LHCN-M2 (cell line): ENCODE measurements around the gene GMPPA. TPM values are rescaled to one million over a fixed set of nuclear protein-coding genes. Genes with fewer than 3 reads are reported as not detected.
A peak's percentile ranks its signal among the peaks of the same experiment; 100 is the strongest.

Source experiments
- DNase-seq: peaks from one replicate; pipeline ENCODE4 v3.0.0-alpha.2; 2012; ENCODE audit warnings: low read depth
- polyA plus RNA-seq: library from polyadenylated mRNA; unstranded; fragments of >200 nt; gene quantifications from one replicate; pipeline ENCODE4 v1.2.1, GENCODE V29; 2012; ENCODE audit warnings: missing spikeins
- total RNA-seq: library from RNA; depleted of rRNA; stranded (reverse); fragments of >200 nt; gene quantifications from 2 replicates; pipeline ENCODE4 v1.2.3, GENCODE V29; 2014; rRNA removed

Gene GMPPA
- 64.4 and 65.7 TPM in 2 replicates for total RNA-seq
- 73.0 TPM for polyA plus RNA-seq

- peak; percentile 99 for DNase-seq
These were observed at the start of gene GMPPA for GRCh38 chr2:219498280-219499057. Gene GMPPA (plus strand): TSS chr2:219498891. CDS start chr2:219499976, 1,085 bp downstream.

GRCh38 chr2:219449609-219450008 is 49.1 kb upstream of the GMPPA start:
- DNase-seq = no peak

GRCh38 chr2:219451661-219452360 is 46.9 kb upstream of the GMPPA start:
- no peak for DNase-seq

- DNase-seq = peak; percentile 98
These were observed 46.1 kb upstream of the GMPPA start for GRCh38 chr2:219452361-219453317.

- peak; percentile 87 for DNase-seq
These were observed 44.8 kb upstream of the GMPPA start for GRCh38 chr2:219453671-219454590.

- no peak for DNase-seq
These were observed 43.1 kb upstream of the GMPPA start for GRCh38 chr2:219455581-219455980.

- peak; percentile 39 for DNase-seq
These were observed 40.8 kb upstream of the GMPPA start for GRCh38 chr2:219457784-219458369.

GRCh38 chr2:219458996-219459395 is 39.7 kb upstream of the GMPPA start:
- DNase-seq = no peak

- DNase-seq = peak; percentile 71
These were observed 39.0 kb upstream of the GMPPA start for GRCh38 chr2:219459460-219460311.

- DNase-seq = peak; percentile 92
These were observed 38.2 kb upstream of the GMPPA start for GRCh38 chr2:219460424-219460926.

GRCh38 chr2:219461047-219461514 is 37.6 kb upstream of the GMPPA start:
- peak; percentile 74 for DNase-seq

GRCh38 chr2:219461669-219462068 is 37.0 kb upstream of the GMPPA start:
- DNase-seq = no peak

GRCh38 chr2:219462349-219462748 is 36.3 kb upstream of the GMPPA start:
- no peak for DNase-seq

- DNase-seq = no peak
These were observed 34.2 kb upstream of the GMPPA start for GRCh38 chr2:219464286-219465032.

GRCh38 chr2:219465659-219466561 is 32.8 kb upstream of the GMPPA start:
- no peak for DNase-seq

GRCh38 chr2:219466816-219467735 is 31.6 kb upstream of the GMPPA start:
- no peak for DNase-seq
